Common myeloid progenitor, CD34-positive (primary cell): Measurements from ENCODE around the gene TCN2.
A peak's percentile ranks its signal among the peaks of the same experiment; 100 is the strongest.
"Not testable (repeated sequence)": the region's sequence is repeated elsewhere in the genome, so short reads cannot be mapped to it uniquely, and the experiment has no call there.

Experiments
- CTCF ChIA-PET: fragments of 350-600 bp; sonication (Branson Sonifier 250); formaldehyde crosslinking; loops from one replicate; lab custom pipeline; 2021; ENCODE audit warnings: antibody characterized with exemption; lab: Charles Lee
- POLR2A ChIA-PET: fragments of 350-600 bp; sonication (Branson Sonifier 250); formaldehyde crosslinking; loops from one replicate; lab custom pipeline; 2021; ENCODE audit warnings: antibody characterized with exemption; lab: Charles Lee
- DNase-seq, 3 donors: peaks; one replicate each; pipeline versions ENCODE4 v3.0.0 to v3.0.0-alpha.2; 2013
- H3K27ac ChIP-seq, 2 experiments: 1 replicate in 1 of 2; 2 replicates in 1 of 2; pipeline ENCODE4 v1.7.0; 2013; ENCODE audit warnings: inconsistent platforms in 2 of 2, low read length in 2 of 2, mild to moderate bottlenecking in 2 of 2, low read depth in 1 of 2, moderate library complexity in 1 of 2; ENCODE audit not compliant: severe bottlenecking in 2 of 2, insufficient read depth in 1 of 2, poor library complexity in 1 of 2
- H3K27me3 ChIP-seq, 5 experiments: replicated peaks in 2 of 5; 1 replicate in 3 of 5; 2 replicates in 2 of 5; pipeline versions ENCODE4 v1.6.1 to v1.7.0; 2013; ENCODE audit warnings: low read length in 4 of 5, mild to moderate bottlenecking in 2 of 5, moderate library complexity in 2 of 5, inconsistent platforms in 1 of 5; ENCODE audit not compliant: insufficient read depth in 5 of 5, control insufficient read depth in 4 of 5
- H3K36me3 ChIP-seq, 4 experiments: 1 replicate in 2 of 4; 2 replicates in 2 of 4; pipeline versions ENCODE4 v1.6.1 to v1.7.0; 2013; ENCODE audit warnings: low read length in 3 of 4, control low read depth in 1 of 4, mild to moderate bottlenecking in 1 of 4; ENCODE audit not compliant: control insufficient read depth in 4 of 4, insufficient read depth in 4 of 4
- H3K4me1 ChIP-seq, 4 experiments: 1 replicate in 3 of 4; 2 replicates in 1 of 4; pipeline versions ENCODE4 v1.6.1 to v1.7.1; 2013; ENCODE audit warnings: low read length in 3 of 4, mild to moderate bottlenecking in 3 of 4, control low read depth in 1 of 4, inconsistent platforms in 1 of 4, moderate library complexity in 1 of 4; ENCODE audit not compliant: control insufficient read depth in 4 of 4, insufficient read depth in 4 of 4; ENCODE audit errors: control extremely low read depth in 1 of 4
- H3K4me3 ChIP-seq, 7 experiments: 1 replicate in 4 of 7; 2 replicates in 3 of 7; pipeline versions ENCODE4 v1.5.1 to v1.7.0; 2013; ENCODE audit warnings: mild to moderate bottlenecking in 7 of 7, low read length in 6 of 7, moderate library complexity in 6 of 7, inconsistent platforms in 2 of 7, low read depth in 2 of 7, control low read depth in 1 of 7; ENCODE audit not compliant: insufficient read depth in 4 of 7, control insufficient read depth in 1 of 7; ENCODE audit errors: extremely low read depth in 1 of 7
- H3K9me3 ChIP-seq, 5 experiments: 1 replicate in 4 of 5; 2 replicates in 1 of 5; pipeline versions ENCODE4 v1.6.1 to v1.7.1; 2013; ENCODE audit warnings: low read length in 4 of 5, mild to moderate bottlenecking in 2 of 5, inconsistent platforms in 1 of 5, low read depth in 1 of 5, moderate library complexity in 1 of 5; ENCODE audit not compliant: control insufficient read depth in 4 of 5, insufficient read depth in 2 of 5; ENCODE audit errors: control extremely low read depth in 1 of 5
- WGBS: methylation state at CpG from one replicate; pipeline ENCODE4 v1.1.5; 2013; ENCODE audit not compliant: insufficient coverage; 5-methylcytosine and 5-hydroxymethylcytosine counted together

Gene TCN2

DNA sequence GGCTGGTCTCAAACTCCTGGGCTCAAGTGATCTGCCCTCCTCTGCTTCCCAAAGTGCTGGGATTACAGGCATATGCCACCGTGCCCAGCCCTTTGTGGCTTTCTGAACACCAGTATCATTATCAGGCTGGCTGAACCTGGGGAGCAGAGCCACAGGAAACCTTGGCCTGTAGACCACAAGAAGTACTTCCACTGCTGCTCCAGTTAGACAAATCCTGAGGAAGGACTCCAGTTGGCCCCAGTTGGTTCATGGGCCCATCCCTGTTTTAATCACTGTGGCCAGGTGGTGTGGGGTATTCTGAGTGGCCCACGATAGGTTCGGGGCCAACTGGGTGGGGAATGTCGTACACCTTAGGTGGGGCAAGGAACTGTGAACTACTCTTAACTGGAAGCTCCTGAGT lies 66.2 kb downstream of the TCN2 start:
- Histone ChIP-seq H3K27me3 (peaks cover 2 to 12% (median 4%) of the 10 kb centered on the region in 5 experiments), H3K36me3 (no peaks in the 10 kb centered on the region), H3K4me1 (peaks cover under 1 to 5% (median 3%) of the 10 kb centered on the region in 4 experiments), H3K27ac (no peak overlapping the region), H3K9me3 (no peaks in the 10 kb centered on the region), H3K4me3 (no peak overlapping the region)
- CTCF ChIA-PET = no interaction called here
- 74% methylated on average over 4 of the region's 4 CpGs for whole genome bisulfite sequencing
- POLR2A ChIA-PET = no interaction called here
- peak in 2 of 3 donors; percentile 34 to 56 for DNase-seq

DNA sequence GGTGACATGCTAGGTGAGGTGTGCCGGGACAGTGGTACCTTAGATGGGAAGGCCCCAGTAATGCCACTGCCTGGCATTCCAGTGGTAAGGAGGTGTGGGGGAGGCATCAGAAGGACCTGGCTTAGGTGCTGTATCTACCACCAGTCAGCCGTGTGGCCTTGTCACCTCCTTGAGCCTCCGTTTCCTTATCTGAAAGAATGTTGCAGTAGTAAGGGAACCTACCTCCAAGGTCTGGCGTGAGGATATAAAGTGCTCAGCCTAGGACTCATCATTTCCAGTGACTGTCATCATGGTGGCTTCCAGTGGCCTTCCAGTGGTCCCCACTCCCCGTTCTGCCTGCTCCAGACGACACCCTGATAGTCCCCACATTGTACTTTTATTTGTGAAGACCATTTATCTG lies 67.5 kb downstream of the TCN2 start:
- H3K36me3 ChIP-seq = no peaks in the 10 kb centered on the region
- CTCF ChIA-PET = no interaction called here
- H3K4me3 ChIP-seq = no peak overlapping the region
- no peak overlapping the region for H3K27ac ChIP-seq
- no peak for DNase-seq
- POLR2A ChIA-PET = no interaction called here
- 100% methylated on average over 5 of the region's 6 CpGs for WGBS
- H3K4me1 ChIP-seq = no peaks in the 10 kb centered on the region
- H3K27me3 ChIP-seq = peaks cover 0 to 5% (median 1%) of the 10 kb centered on the region in 5 experiments
- H3K9me3 ChIP-seq = no peaks in the 10 kb centered on the region

DNA sequence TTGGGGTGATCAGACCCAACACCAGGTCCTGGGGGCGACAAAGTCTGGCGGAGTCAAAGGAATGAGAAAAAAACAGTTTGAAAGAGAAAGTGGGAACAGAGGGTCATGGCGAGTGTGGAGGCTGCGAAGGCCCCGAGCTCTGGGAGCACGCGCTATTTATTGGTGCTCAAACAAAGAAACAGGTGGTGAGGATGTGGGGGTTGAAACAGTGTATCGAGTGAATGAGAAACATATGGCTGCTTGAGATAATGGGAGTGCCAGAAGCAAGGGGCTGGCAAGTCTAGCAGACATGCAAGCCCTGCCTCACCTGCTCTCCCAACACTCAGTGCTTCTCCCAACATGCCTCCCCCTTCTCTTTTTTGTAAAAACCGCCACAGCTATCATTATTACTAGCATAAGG lies 68.5 kb downstream of the TCN2 start:
- Histone ChIP-seq H3K4me3 (no peak overlapping the region), H3K9me3 (no peaks in the 10 kb centered on the region), H3K27ac (no peak overlapping the region), H3K36me3 (no peaks in the 10 kb centered on the region), H3K27me3 (peaks cover 0 to 5% (median 1%) of the 10 kb centered on the region in 5 experiments), H3K4me1 (no peaks in the 10 kb centered on the region)
- DNase-seq = peak in 1 of 3 donors; percentile 23
- WGBS = 99% methylated on average over 9 of the region's 9 CpGs
- ChIA-PET POLR2A (interaction anchor here (0.6 kb wide), 1 partner anchor 38 kb away, joined by 8 read pairs; no protein-coding TSS in a partner anchor), CTCF (no interaction called here)

DNA sequence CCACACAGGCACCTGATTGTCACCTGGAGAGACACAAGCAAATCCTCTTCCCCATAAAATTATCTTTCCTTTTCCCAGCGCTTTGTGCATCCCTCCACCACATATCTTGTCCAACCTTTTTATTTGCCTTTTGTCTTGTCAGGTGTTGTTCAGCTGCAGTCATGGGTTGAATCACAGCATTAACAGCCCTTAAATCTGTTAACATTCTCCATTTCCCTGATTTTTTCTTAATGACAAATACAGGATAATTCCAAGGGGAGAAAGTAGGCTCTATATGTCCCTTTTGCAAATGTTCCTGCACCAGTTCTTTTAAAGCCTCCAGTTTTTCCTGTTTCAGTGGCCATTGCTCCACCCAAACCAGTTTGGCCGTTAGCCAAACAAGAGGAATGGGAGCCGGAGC lies 69.6 kb downstream of the TCN2 start:
- H3K27ac ChIP-seq, CTCF ChIA-PET, H3K9me3 ChIP-seq, DNase-seq, H3K4me1 ChIP-seq, H3K4me3 ChIP-seq, H3K27me3 ChIP-seq, H3K36me3 ChIP-seq, POLR2A ChIA-PET: not testable (repeated sequence)
- 100% methylated on average over 2 of the region's 3 CpGs for WGBS
